ENCODE measurements around the gene ESCO1. TPM values are rescaled to one million over a fixed set of nuclear protein-coding genes. Genes with fewer than 3 reads are reported as not detected.

ESCO1 gene
- total and polyA plus RNA-seq, 2 experiments from 2014 or later = 50.4 to 56.8 TPM

- no peaks in the 10 kb centered on the region for H3K9me3 Mint-ChIP-seq
- no peaks in the 10 kb centered on the region for H3K27me3 ChIP-seq (ENCODE audit: insufficient read depth)
- no peak for DNase-seq (ENCODE audit: low spot score)
- H4K20me1 ChIP-seq (replicated peaks; ENCODE audit: insufficient read depth) = no peaks in the 10 kb centered on the region
- H3K36me3 ChIP-seq (ENCODE audit: insufficient read depth) = no peaks in the 10 kb centered on the region
- no peak overlapping the region for H3K4me2 ChIP-seq
- peaks cover 29% of the 10 kb centered on the region for H3K36me3 Mint-ChIP-seq (ENCODE audit: low read depth)
- H3K4me1 Mint-ChIP-seq = no peaks in the 10 kb centered on the region
- H3K4me3 Mint-ChIP-seq = no peak overlapping the region
- H3K79me2 ChIP-seq (replicated peaks; ENCODE audit: insufficient read depth) = no peaks in the 10 kb centered on the region
- H2AFZ ChIP-seq = no peak overlapping the region
- no peak overlapping the region for H3K4me3 ChIP-seq
- TF ChIP-seq REST (IDR thresholded peaks at IDR 0.05; ENCODE audit: unreplicated experiment) = no peak
- TF ChIP-seq EZH2phosphoT487 (IDR thresholded peaks at IDR 0.05; ENCODE audit: unreplicated experiment) = no peak
- TF ChIP-seq POLR2AphosphoS5 (IDR thresholded peaks at IDR 0.05; ENCODE audit: low read depth) = no peak
- no peak for TF ChIP-seq ZNF462 (CRISPR knock-in tag; IDR thresholded peaks at IDR 0.05)
- TF ChIP-seq ETS1 (IDR thresholded peaks at IDR 0.05) = no peak
- no peak for TF ChIP-seq JUNB (IDR thresholded peaks at IDR 0.05; ENCODE audit: unreplicated experiment)
- H3F3A ChIP-seq (replicated peaks; ENCODE audit: low read depth) = no peaks in the 10 kb centered on the region
- H3K27ac ChIP-seq (ENCODE audit: low read depth) = no peak overlapping the region
- no peak overlapping the region for H3K27ac Mint-ChIP-seq
- H3K4me1 ChIP-seq (ENCODE audit: insufficient read depth) = no peaks in the 10 kb centered on the region
- no peaks in the 10 kb centered on the region for H3K9me2 ChIP-seq (ENCODE audit: insufficient read depth)
- ATAC-seq = no peak
- H3K27me3 Mint-ChIP-seq (ENCODE audit: insufficient read depth, low read depth, poor library complexity) = no peaks in the 10 kb centered on the region
Observed at GRCh38 chr18:21546423-21546822, 54.1 kb downstream of the ESCO1 start.

All from GM23338 (cell line).